CD4-positive, alpha-beta memory T cell (primary cell): ENCODE measurements around the gene PLEKHM2. TPM values are rescaled to one million over a fixed set of nuclear protein-coding genes. Genes with fewer than 3 reads are reported as not detected.

Experiments
- CTCF ChIA-PET: fragments of 350-600 bp; sonication (Branson Sonifier 250); formaldehyde crosslinking; loops from one replicate; lab custom pipeline; 2021; ENCODE audit warnings: inconsistent platforms; ENCODE audit not compliant: partially characterized antibody; lab: Charles Lee
- POLR2A ChIA-PET: fragments of 350-600 bp; sonication (Branson Sonifier 250); formaldehyde crosslinking; loops from one replicate; lab custom pipeline; 2021; ENCODE audit not compliant: partially characterized antibody; lab: Charles Lee
- DNase-seq, 5 donors: peaks; one replicate each; pipeline versions ENCODE4 v3.0.0 to v3.0.0-alpha.2; 2020 to 2022; ENCODE audit warnings: mixed read lengths in 1 of 5
- H3K27ac ChIP-seq: one replicate; pipeline ENCODE4 v1.7.0; 2013; ENCODE audit warnings: low read depth, low read length
- H3K27me3 ChIP-seq: 2 replicates; pipeline ENCODE4 v1.7.0; 2013; ENCODE audit warnings: mild to moderate bottlenecking, low read length, moderate library complexity; ENCODE audit not compliant: insufficient read depth
- H3K36me3 ChIP-seq: 2 replicates; pipeline ENCODE4 v1.7.0; 2013; ENCODE audit warnings: mild to moderate bottlenecking, low read length, moderate library complexity; ENCODE audit not compliant: insufficient read depth
- H3K4me1 ChIP-seq: 2 replicates; pipeline ENCODE4 v1.7.0; 2013; ENCODE audit warnings: mild to moderate bottlenecking, low read length, moderate library complexity; ENCODE audit not compliant: insufficient read depth
- H3K4me3 ChIP-seq, 2 donors: one replicate each; pipeline ENCODE4 v1.7.0; 2013; ENCODE audit warnings: low read length in 2 of 2, mild to moderate bottlenecking in 1 of 2
- H3K9me3 ChIP-seq, 2 donors: one replicate each; pipeline ENCODE4 v1.7.0; 2013; ENCODE audit warnings: low read length in 2 of 2, control low read depth in 1 of 2; ENCODE audit not compliant: control insufficient read depth in 1 of 2
- H3K27ac Mint-ChIP-seq, 7 donors: one replicate each; pipeline ENCODE4 v1.8.0; 2020 to 2021; ENCODE audit warnings: mixed read lengths in 7 of 7, mild to moderate bottlenecking in 6 of 7, inconsistent platforms in 3 of 7, moderate library complexity in 3 of 7
- H3K27me3 Mint-ChIP-seq, 2 donors: one replicate each; pipeline ENCODE4 v1.8.0; 2020 to 2021; ENCODE audit warnings: mixed read lengths in 2 of 2
- H3K36me3 Mint-ChIP-seq, 2 donors: one replicate each; pipeline ENCODE4 v1.8.0; 2020 to 2021; ENCODE audit warnings: mixed read lengths in 2 of 2, inconsistent platforms in 1 of 2, mild to moderate bottlenecking in 1 of 2
- H3K4me1 Mint-ChIP-seq, 4 donors: one replicate each; pipeline ENCODE4 v1.8.0; 2020 to 2021; ENCODE audit warnings: mixed read lengths in 4 of 4, mild to moderate bottlenecking in 1 of 4
- H3K4me3 Mint-ChIP-seq, 8 donors: one replicate each; pipeline ENCODE4 v1.8.0; 2020 to 2021; ENCODE audit warnings: mixed read lengths in 8 of 8, mild to moderate bottlenecking in 7 of 8, moderate library complexity in 6 of 8, inconsistent platforms in 3 of 8
- H3K9me3 Mint-ChIP-seq, 8 donors: one replicate each; pipeline ENCODE4 v1.8.0; 2020 to 2021; ENCODE audit warnings: mixed read lengths in 8 of 8, mild to moderate bottlenecking in 5 of 8, inconsistent platforms in 3 of 8, moderate library complexity in 1 of 8
- intact Hi-C: fragments of 100-400 bp; cut with micrococcal nuclease; formaldehyde crosslinking; loops from one replicate; pipeline ENCODE4 v1.15.1; 2023
- polyA plus RNA-seq, 2 donors: library from polyadenylated mRNA; unstranded; fragments of 300-500 nt; fragmentation: Illumina TruSeq; gene quantifications; one replicate each; pipeline ENCODE4 v1.2.3, GENCODE V29; 2021
- total RNA-seq, 2 experiments: library from RNA; stranded (reverse); gene quantifications; one replicate each; pipeline ENCODE4 v1.2.3, GENCODE V29; 2021

Gene PLEKHM2
- total and polyA plus RNA-seq, 4 experiments from 2014 or later = 2.0 to 59.8 (median 30.9) TPM

DNA sequence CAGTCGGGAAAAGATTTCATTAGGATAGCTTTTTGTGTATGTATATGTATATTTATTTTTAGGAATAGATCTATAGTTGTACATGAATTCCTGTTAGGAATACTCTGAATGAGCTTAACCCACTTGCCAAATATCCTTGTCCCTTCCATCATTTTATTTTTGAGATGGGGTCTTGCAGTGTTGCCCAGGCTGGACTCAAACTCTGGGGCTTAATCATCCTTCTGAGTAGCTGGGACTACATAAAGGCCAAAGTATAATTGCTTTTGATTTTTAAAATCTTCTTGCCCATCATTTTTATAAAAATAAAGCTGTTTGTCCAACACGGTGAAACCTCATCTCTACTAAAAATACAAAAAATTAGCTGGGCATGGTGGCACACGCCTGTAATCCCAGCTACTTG lies 20.2 kb upstream of the PLEKHM2 start:
- H3K4me1 ChIP-seq = no peaks in the 10 kb centered on the region
- peaks cover 0 to 4% (median 2%) of the 10 kb centered on the region in 4 donors for H3K4me1 Mint-ChIP-seq
- no peaks in the 10 kb centered on the region for H3K9me3 ChIP-seq
- H3K27ac Mint-ChIP-seq = no peak overlapping the region
- intact Hi-C loops = no loop called here
- H3K36me3 ChIP-seq = peaks cover 26% of the 10 kb centered on the region
- H3K27me3 ChIP-seq = no peaks in the 10 kb centered on the region
- H3K27ac ChIP-seq = no peak overlapping the region
- ChIA-PET POLR2A (interaction anchor here (1.7 kb wide), 1 partner anchor 46 kb away, joined by 5 read pairs; no protein-coding TSS in a partner anchor), CTCF (interaction anchor here (0.6 to 1.1 kb wide), 3 partner anchors 10 to 242 kb away, joined by 3 to 5 read pairs (median 3); no protein-coding TSS in a partner anchor)
- no peaks in the 10 kb centered on the region for H3K27me3 Mint-ChIP-seq
- no peak for DNase-seq
- no peak overlapping the region for H3K4me3 Mint-ChIP-seq
- peaks cover 0 to 2% (median 0%) of the 10 kb centered on the region in 8 donors for H3K9me3 Mint-ChIP-seq
- no peak overlapping the region for H3K4me3 ChIP-seq
- H3K36me3 Mint-ChIP-seq = peaks cover 28 to 42% of the 10 kb centered on the region in 2 donors

GRCh38 chr1:15667362-15667761 lies 16.8 kb upstream of the PLEKHM2 start:
- no peak for DNase-seq
- H3K36me3 ChIP-seq = no peaks in the 10 kb centered on the region
- H3K27ac Mint-ChIP-seq = peak overlapping the region in 1 of 7 donors; percentile 4
- no peak overlapping the region for H3K4me3 Mint-ChIP-seq
- intact Hi-C loops = no loop called here
- ChIA-PET CTCF (interaction anchor here (2.7 kb wide), 1 partner anchor 14 kb away, joined by 7 read pairs; no protein-coding TSS in a partner anchor), POLR2A (no interaction called here)
- H3K4me1 Mint-ChIP-seq = peaks cover 0 to 4% (median 2%) of the 10 kb centered on the region in 4 donors
- no peaks in the 10 kb centered on the region for H3K9me3 ChIP-seq
- no peak overlapping the region for H3K4me3 ChIP-seq
- peaks cover 3 to 9% of the 10 kb centered on the region in 2 donors for H3K36me3 Mint-ChIP-seq
- H3K27me3 Mint-ChIP-seq = no peaks in the 10 kb centered on the region
- H3K9me3 Mint-ChIP-seq = peaks cover 0 to 2% (median 0%) of the 10 kb centered on the region in 8 donors
- no peaks in the 10 kb centered on the region for H3K4me1 ChIP-seq
- no peak overlapping the region for H3K27ac ChIP-seq
- H3K27me3 ChIP-seq = no peaks in the 10 kb centered on the region

DNA sequence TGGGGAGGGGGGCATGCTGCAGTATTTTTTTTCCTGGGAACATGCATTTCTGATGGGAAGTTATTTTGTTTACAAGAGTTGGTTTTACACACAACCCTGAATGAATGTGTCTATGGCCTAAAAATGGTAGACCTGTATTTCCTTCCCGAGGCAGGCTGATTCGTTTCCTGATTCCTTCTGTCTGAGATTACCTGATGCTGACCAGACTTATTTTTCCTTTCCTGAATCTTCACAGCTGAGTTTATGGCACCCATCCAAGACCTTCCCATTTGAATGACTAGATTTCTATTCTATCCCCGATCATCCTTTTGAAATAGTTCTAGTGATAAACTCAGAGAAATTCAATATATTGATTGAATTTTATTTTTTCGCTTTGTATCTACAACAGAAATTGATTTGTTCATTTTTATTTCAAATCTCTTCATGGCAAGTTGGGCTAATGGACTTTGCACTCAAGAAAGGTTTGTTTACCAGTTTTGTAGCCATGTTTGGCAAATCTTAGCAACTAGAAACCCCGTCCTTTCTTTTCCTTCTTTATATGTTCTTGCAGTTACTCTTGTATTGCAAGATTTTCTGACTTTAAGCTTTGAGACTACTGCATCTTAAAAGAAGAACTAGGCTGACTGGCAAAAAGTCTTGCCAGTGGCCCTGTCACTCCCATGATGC lies 15.9 kb upstream of the PLEKHM2 start:
- no peaks in the 10 kb centered on the region for H3K9me3 ChIP-seq
- no peaks in the 10 kb centered on the region for H3K4me1 ChIP-seq
- no peak for DNase-seq
- Mint-ChIP-seq H3K4me3 (no peak overlapping the region), H3K36me3 (peaks cover 2 to 3% of the 10 kb centered on the region in 2 donors), H3K9me3 (peaks cover 0 to 2% (median 0%) of the 10 kb centered on the region in 8 donors), H3K4me1 (peaks cover 0 to 4% (median 2%) of the 10 kb centered on the region in 4 donors), H3K27ac (peak overlapping the region in 1 of 7 donors; percentile 20), H3K27me3 (no peaks in the 10 kb centered on the region)
- no peak overlapping the region for H3K27ac ChIP-seq
- ChIA-PET CTCF (no interaction called here), POLR2A (no interaction called here)
- intact Hi-C loops = no loop called here
- H3K27me3 ChIP-seq = no peaks in the 10 kb centered on the region
- H3K36me3 ChIP-seq = no peaks in the 10 kb centered on the region
- no peak overlapping the region for H3K4me3 ChIP-seq

GRCh38 chr1:15669074-15669473 lies 15.0 kb upstream of the PLEKHM2 start:
- ChIA-PET CTCF (no interaction called here), POLR2A (no interaction called here)
- no peak overlapping the region for H3K4me3 ChIP-seq
- H3K27me3 ChIP-seq = no peaks in the 10 kb centered on the region
- Mint-ChIP-seq H3K9me3 (peaks cover 0 to 2% (median 0%) of the 10 kb centered on the region in 8 donors), H3K27ac (no peak overlapping the region), H3K4me1 (peaks cover 0 to 4% (median 2%) of the 10 kb centered on the region in 4 donors), H3K4me3 (no peak overlapping the region), H3K36me3 (peaks cover 0 to 3% of the 10 kb centered on the region in 2 donors), H3K27me3 (no peaks in the 10 kb centered on the region)
- intact Hi-C loops = no loop called here
- no peak overlapping the region for H3K27ac ChIP-seq
- no peaks in the 10 kb centered on the region for H3K36me3 ChIP-seq
- no peaks in the 10 kb centered on the region for H3K9me3 ChIP-seq
- no peak for DNase-seq
- no peaks in the 10 kb centered on the region for H3K4me1 ChIP-seq

DNA sequence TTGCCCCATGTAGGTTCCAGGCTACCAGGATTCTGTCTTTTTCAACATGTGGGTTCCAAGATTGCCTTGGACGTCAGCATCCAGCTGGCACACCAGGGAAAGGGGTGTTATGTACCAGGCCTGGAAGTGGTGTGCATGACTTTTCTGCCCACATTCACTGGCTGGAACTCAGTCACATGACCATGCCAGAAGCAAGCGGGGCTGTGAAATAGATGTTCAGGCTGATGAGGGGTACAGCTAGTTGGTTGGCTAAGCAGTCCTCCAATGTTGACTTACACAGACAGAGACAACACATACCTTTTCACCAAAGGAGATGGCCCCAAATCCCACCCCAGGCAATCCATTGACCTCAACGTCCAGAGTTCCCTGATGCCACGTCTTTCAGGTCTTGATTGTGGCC lies 14.3 kb upstream of the PLEKHM2 start:
- H3K27ac Mint-ChIP-seq = no peak overlapping the region
- Histone ChIP-seq H3K27me3 (no peaks in the 10 kb centered on the region), H3K9me3 (no peaks in the 10 kb centered on the region), H3K4me3 (no peak overlapping the region), H3K36me3 (no peaks in the 10 kb centered on the region), H3K4me1 (no peaks in the 10 kb centered on the region), H3K27ac (no peak overlapping the region)
- intact Hi-C loops = no loop called here
- DNase-seq = no peak
- H3K36me3 Mint-ChIP-seq = peaks cover 0 to 3% of the 10 kb centered on the region in 2 donors
- H3K4me3 Mint-ChIP-seq = no peak overlapping the region
- CTCF ChIA-PET = no interaction called here
- no peaks in the 10 kb centered on the region for H3K27me3 Mint-ChIP-seq
- POLR2A ChIA-PET = no interaction called here
- H3K9me3 Mint-ChIP-seq = peaks cover 0 to 2% (median 0%) of the 10 kb centered on the region in 8 donors
- peaks cover 0 to 4% (median 2%) of the 10 kb centered on the region in 4 donors for H3K4me1 Mint-ChIP-seq

GRCh38 chr1:15671430-15671829 lies 12.7 kb upstream of the PLEKHM2 start:
- no peaks in the 10 kb centered on the region for H3K27me3 ChIP-seq
- H3K4me1 ChIP-seq = no peaks in the 10 kb centered on the region
- no peak overlapping the region for H3K27ac ChIP-seq
- DNase-seq = no peak
- intact Hi-C loops = no loop called here
- H3K36me3 Mint-ChIP-seq = peaks cover 0 to 2% of the 10 kb centered on the region in 2 donors
- no peaks in the 10 kb centered on the region for H3K9me3 ChIP-seq
- no peaks in the 10 kb centered on the region for H3K36me3 ChIP-seq
- no peaks in the 10 kb centered on the region for H3K27me3 Mint-ChIP-seq
- H3K4me1 Mint-ChIP-seq = peaks cover 0 to 4% (median 2%) of the 10 kb centered on the region in 4 donors
- CTCF ChIA-PET = no interaction called here
- no peak overlapping the region for H3K4me3 Mint-ChIP-seq
- peaks cover 0 to 2% (median 0%) of the 10 kb centered on the region in 8 donors for H3K9me3 Mint-ChIP-seq
- peak overlapping the region in 1 of 7 donors; percentile 10 for H3K27ac Mint-ChIP-seq
- no peak overlapping the region for H3K4me3 ChIP-seq
- POLR2A ChIA-PET = no interaction called here

DNA sequence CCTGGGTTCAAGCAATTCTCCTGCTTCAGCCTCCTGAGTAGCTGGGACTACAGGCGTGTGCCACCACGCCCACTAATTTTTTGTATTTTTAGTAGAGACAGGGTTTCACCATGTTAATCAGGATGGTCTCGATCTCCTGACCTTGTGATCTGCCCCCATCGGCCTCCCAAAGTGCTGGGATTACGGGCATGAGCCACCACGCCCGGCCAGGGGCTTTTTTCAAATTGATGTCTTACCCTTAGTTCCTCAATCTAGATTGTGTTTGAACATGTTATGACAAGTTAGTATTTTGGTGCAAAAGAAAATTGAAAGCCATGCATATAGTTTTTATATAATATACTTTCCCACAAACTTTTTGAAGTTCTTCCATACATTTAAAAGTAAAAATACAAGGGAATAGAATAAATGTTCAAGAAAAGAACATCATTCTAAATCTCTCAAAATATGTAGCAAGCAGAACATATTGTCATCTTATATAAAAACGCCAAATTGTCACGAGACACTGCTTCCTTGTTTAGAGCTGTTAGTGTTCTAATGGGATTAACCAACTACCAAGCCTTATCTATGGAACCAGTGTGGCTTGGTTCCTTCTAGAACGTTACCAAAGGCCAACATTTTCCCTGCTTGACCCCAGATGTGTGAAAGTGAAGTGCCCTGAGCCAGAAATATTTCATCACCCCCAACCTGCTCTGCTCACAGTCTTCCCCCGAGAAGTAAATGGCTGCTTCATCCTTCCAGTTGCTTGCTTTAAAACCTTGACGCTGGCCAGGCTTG lies 9.5 kb upstream of the PLEKHM2 start:
- Histone ChIP-seq H3K36me3 (no peaks in the 10 kb centered on the region), H3K27ac (no peak overlapping the region), H3K27me3 (no peaks in the 10 kb centered on the region), H3K9me3 (no peaks in the 10 kb centered on the region), H3K4me1 (no peaks in the 10 kb centered on the region), H3K4me3 (no peak overlapping the region)
- Mint-ChIP-seq H3K4me1 (peaks cover 0 to 2% (median 0%) of the 10 kb centered on the region in 4 donors), H3K36me3 (no peaks in the 10 kb centered on the region), H3K4me3 (no peak overlapping the region), H3K27me3 (no peaks in the 10 kb centered on the region), H3K9me3 (no peaks in the 10 kb centered on the region), H3K27ac (no peak overlapping the region)
- ChIA-PET POLR2A (no interaction called here), CTCF (no interaction called here)
- intact Hi-C loops = no loop called here
- DNase-seq = no peak
